Muscle of arm (tissue), 12 donors: ENCODE results near the gene STX12. TPM values are rescaled to one million over a fixed set of nuclear protein-coding genes. Genes with fewer than 3 reads are reported as not detected.
A peak's percentile ranks its signal among the peaks of the same experiment; 100 is the strongest.
"Not testable (repeated sequence)": the region's sequence is repeated elsewhere in the genome, so short reads cannot be mapped to it uniquely, and the experiment has no call there.

Experiments
- DNase-seq: peaks from one replicate; pipeline ENCODE4 v3.0.0-alpha.2; 2013
- polyA plus RNA-seq, 12 donors: library from polyadenylated mRNA; unstranded; fragments of 120-200 nt; gene quantifications; one replicate each; pipeline ENCODE4 v1.2.1, GENCODE V29; 2013; ENCODE audit not compliant: insufficient read length in 12 of 12

Gene STX12
- polyA plus RNA-seq, 12 donors = 24.1 to 51.0 (median 35.7) TPM; not detected in 1

GRCh38 chr1:27821761-27822315, 48.8 kb downstream of the STX12 start:
- DNase-seq = no peak

DNA sequence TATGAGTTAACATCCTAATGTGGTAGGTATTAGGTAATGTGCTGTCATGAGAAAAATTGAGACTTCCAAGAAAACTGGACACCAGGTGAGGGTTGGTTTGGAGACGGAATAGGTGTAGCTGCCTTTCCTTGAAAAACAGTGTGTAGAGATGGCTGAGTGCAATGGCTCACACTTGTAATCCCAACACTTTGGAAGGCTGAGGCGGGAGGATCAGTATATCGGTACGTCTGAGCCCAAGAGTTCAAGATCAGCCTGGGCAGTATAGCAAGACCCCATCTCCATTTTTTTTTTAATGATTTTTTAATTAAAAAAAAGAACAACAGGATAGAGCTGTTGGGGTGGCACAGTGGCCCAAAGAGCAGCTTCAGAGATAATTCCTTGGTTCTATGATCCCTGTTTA, 50.8 kb downstream of the STX12 start:
- DNase-seq = no peak

DNA sequence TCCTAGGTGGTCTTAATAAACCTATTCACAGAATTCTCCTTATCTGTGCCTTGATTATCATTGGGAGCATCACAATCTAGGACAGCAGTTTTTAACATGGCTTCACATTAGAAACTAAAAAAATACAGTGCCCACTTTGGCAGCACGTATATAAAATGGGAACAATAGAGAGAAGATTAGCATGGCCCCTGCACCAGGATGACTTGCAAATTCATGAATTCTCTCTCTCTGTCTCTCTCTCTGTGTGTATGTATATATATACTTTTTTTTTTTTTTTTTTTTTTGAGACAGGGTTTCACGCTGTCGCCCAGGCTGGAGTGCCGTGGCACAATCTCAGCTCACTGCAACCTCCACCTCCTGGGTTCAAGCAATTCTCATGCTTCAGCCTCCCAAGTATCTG, 51.4 kb downstream of the STX12 start:
- DNase-seq = no peak

DNA sequence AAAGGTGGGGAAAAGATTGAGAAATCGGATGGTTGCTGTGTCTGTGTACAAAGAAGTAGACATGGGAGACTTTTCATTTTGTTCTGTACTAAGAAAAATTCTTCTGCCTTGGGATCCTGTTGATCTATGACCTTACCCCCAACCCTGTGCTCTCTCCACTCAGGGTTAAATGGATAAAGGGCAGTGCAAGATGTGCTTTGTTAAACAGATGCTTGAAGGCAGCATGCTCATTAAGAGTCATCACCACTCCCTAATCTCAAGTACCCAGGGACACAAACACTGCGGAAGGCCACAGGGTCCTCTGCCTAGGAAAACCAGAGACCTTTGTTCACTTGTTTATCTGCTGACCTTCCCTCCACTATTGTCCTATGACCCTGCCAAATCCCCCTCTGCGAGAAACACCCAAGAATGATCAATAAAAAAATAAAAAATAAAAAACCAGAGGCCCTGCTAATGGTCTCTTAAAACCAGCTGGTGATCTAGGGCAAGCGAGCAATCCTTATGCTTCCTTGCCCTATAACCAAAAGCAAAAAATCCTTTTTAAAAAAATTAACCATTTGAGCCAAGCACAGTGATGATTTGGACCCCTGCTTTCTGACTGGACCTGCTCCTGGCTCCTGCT, 56.4 kb downstream of the STX12 start:
- DNase-seq = not testable (repeated sequence)

DNA sequence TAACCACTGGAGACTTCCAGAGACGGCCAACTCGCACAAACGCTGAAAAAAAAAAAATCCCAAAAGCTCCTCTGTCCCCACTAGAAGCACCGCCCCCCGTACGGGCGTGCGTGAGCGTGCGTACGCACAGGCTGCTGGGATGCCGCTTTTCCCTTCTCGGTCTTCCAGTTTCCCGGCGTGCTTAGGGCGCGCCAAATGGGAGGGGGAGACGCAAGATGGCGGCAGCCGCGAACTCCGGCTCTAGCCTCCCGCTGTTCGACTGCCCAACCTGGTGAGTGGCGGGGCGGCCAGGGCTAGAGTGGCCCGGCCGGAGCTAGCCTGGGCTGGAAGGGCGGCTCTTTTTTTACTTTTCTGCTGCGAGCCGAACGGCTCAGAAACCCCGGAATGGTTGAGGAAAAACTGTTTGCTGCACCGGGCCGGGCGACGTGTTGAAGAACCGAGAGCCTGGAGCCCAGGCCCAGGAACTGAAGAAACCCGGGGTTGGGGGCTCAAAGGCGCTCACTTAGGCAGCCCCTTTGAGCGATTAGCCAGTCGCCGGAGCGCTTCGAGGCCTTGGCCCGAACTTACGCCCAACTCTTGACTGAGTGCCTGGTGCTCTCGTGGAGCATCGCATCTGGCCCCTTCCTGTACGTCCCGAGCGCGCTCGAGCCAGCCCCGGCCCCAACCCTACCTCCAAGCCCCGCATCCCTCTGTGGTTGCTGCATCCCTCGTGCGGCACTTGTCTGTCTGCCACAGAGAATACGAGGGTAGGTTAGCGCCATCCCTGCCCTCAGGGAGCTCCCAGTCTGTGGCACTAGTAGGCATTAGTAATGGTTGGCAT, 57.8 kb downstream of the STX12 start, which contains the start of gene PPP1R8:
Gene PPP1R8 (plus strand): TSS at position 162 of the 820 bp plus-strand sequence. CDS start 54 bp downstream, at position 216.
- DNase-seq = peak; percentile 97

DNA sequence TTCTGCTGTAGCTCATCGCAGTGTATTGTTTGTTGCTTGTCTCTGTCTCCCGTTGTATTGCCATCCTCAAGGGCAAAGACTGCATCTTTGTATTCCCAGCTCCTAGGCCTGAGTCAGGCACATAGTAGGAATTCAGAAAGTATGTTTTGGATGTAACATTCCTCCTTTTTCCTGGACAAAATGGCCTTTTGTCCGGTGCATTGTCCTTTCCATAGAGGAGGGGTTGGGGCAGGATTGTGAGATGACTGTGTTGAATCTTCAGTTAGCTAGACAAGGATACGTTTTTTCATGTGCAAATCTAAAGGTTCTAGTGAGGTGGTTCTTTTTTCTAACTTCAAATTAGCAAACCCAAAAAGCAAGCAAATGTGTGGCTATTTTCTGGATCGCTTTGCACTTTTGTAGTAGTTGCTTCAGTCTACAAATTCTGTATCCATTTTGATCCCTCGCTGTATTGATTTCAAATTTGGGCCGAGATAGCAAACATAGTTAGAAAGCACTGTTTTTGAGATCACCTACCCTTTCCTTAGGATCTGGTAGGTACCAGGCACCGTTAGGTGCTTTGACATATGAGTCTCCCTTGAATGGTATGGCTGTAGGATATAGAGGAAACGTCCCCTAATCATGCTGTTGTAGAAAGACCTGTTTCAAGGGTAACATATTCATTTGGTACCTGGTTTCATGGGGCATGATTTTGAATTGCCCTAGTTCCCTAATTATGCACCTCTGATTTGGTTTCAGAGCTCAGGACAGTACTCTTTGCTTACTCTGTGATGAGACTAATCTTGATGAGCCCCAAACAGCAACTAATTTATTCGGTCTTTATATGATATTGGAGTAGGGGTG, 58.8 kb downstream of the STX12 start:
- no peak for DNase-seq

DNA sequence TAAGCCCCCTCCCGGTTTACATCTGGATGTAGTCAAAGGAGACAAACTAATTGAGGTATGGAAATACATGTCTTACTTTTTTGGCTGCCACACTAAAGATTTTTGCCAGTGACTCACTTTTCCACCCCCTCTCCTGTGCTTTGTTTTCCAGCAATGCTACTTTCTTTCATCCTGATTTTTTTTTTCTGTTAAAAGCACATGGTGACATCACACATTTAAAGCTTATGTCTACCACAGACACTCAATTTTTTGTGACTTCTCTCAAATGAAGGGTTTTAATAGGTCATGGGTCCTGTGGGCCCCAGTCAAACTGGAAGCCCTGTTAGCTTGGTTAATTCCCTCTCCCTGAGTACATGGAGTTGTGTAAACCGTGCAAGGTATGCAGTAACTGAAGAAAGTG, 59.7 kb downstream of the STX12 start:
- DNase-seq = no peak

GRCh38 chr1:27833470-27833869, 60.5 kb downstream of the STX12 start:
- no peak for DNase-seq

DNA sequence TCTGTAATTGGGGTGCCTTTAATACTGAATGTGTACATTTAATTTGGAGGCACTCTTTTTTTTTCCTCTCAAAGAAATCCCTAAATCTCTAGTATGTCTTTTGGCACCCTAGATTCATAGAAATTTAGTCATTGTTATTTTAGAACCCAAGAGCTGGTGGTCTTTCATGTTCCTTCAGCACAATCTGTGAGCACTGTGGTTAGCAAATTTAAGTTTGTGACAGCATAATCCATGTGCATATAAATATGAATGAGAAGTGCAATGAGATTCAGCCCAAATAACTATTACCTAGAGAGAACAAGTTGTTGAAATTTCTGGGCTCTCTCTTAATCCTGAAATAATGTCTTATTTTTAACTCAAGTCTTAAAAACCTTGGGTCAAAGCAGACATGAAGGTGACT, 62.0 kb downstream of the STX12 start:
- no peak for DNase-seq

DNA sequence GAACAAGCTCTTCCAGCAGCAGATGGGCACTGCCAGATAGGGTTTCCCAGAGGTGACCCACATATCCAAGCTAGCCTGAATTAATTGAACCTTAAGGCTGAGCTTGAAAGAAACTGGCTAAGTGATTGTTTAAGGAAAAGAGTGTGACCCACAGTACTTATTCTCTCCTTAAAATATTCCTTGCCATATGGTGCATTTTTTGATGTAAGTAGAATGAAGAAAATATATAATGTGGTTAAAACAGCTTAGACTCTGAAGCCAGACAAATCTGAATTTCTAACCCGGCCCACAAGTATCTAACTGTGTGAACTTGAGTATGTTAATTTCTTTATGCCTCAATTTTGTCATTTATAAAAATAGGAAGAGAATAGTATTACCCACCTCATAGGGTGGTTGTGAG, 62.5 kb downstream of the STX12 start:
- no peak for DNase-seq

DNA sequence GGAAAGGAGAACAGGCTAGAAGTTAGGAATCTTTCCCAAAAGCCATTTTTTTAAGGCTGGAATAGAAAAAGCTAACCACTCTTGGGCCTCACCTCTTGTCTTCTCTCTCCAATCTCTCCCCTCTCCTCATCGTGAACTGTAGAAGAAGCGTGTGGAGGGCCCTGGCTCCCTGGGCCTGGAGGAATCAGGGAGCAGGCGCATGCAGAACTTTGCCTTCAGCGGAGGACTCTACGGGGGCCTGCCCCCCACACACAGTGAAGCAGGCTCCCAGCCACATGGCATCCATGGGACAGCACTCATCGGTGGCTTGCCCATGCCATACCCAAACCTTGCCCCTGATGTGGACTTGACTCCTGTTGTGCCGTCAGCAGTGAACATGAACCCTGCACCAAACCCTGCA, 76.9 kb downstream of the STX12 start:
- no peak for DNase-seq

DNA sequence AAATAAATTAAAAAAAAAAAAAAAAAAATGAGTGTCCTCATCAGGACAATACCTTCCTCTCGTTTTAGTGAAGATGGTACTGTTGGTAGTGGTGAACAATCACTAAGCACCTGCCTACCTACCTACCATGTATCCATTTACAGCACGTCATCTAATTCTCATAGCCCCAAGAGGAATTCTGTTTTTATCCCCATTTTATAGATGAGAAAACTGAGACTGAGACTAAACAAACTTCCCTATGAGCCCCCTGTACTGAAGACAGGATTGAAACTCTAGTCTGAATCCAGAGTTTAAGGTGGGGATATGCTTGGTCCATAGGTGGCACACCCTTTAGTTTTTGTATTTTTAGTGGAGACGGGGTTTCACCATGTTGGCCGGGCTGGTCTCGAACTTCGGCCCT, 82.1 kb downstream of the STX12 start:
- no peak for DNase-seq

DNA sequence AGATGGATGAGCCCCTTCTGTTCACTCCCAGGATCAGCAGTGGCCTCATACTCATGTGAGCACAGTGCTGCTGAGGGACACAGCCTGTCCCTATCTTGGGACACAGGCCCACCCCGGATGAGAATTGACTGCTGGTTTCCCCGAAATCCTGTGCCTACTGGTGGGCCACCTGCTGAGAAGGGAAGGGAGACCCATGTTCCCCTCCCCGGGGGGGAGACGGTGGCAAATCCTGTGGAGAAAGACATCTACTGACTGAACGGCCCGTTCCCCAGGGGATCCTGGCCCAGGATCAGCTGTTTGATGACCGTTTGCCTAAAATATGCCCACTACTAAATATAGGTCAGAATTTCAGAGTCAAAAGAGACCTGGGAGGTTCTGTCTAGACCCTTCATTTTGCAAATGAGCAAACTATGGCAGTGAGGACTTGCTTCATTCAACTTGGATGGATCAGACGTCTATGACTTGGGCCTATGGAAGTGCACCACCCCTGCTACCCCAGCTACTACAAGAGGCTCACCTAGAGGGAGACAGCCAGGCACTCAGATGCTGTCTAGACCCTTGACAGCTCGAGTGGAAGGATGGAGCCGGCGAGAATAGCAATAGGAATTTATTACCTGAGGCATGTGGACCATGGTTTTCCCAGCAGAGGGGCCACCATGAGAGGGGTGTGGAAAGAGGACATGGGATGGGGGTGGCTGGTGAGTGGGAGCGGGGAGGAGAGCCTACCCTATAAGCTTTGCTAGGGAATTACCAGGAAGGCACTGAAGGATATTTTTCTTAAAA, 83.7 kb downstream of the STX12 start:
- no peak for DNase-seq

DNA sequence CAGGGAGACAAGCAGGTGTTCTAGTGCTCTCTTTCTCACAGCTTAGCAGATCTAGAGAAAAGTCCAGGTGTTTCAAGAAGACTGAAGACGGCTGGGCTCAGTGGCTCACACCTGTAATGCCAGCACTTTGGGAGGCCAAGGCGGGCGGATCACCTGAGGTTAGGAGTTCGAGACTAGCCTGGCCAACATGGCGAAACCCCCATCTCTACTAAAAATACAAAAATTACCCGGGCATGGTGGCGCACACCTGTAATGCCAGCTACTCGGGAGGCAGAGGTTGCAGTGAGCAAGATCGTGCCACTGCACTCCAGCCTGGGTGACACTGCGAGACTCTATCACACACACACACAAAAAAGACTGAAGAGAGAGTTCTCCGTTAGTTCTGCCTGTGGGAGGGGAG, 84.5 kb downstream of the STX12 start:
- not testable (repeated sequence) for DNase-seq

DNA sequence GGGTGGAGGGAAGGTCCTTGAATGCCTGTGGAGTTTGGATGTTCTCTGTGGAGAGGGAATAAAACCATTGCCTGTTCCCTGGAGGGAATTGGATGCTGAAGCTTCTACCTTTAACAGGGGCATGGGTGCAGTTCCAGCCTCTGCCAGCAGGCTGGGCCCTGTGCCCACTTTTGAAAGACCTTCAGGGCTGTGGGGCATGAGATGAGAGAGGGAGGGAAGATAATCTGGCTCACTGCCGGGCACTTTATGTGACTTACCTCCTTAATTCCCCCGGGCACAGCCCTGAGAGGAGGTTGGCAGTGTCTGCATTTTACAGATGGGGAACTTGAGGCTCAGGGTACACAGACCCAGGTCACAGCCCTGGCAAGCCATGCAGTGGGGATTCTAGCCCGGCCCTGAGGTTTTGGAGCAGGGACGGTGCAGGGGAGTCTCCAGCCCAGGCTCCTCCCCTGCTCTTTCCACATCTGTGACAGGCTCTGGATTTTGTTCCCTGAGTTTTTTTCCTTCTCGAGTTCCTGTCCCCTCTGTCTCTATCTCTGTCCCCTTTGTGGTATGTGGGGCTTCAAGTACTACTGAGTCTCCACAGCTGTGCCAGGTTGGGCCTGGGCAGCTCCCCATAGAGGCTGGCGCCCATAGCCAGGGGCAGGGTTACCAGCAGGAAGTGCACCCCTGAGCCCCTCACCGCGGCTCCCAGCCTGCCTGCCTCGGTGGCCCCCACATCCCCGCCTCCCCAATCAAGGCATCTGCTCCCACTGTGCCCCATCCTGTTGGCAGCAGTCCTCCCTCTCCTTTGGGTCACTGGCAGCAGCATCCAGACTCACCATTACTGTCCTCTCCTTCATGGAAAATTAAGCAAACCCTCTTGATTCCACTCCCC, 85.3 kb downstream of the STX12 start:
- DNase-seq = peak; percentile 67

DNA sequence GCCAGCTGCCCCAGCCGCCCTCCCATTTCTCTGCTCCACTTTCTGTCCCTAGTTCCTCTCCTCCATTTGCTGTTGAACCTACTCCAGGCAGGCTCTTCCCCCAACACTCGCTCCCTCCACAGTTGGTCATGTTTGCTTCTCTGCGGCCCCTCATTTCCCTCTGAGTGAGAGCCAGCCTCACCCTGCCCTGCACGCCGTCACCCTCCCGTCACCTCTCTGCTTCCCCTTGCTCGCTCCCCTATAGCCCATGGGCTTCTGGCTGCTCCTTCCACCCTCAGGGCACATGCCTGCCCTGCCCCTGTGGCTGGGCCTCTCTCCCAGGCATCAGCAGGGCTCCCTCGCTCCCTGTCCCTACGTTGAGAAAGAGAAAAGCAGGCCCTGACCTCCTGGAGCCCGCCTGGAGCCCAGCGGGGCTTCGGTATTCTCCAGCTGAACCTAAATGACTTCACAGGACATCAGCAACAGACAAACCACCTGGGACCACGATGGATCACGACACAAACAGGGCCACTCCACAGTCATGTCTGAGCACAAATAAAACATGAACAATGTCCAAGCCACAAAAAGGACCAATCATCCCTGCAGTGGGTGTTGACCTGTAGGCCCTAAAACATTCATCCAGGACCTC, 86.0 kb downstream of the STX12 start:
- no peak for DNase-seq

DNA sequence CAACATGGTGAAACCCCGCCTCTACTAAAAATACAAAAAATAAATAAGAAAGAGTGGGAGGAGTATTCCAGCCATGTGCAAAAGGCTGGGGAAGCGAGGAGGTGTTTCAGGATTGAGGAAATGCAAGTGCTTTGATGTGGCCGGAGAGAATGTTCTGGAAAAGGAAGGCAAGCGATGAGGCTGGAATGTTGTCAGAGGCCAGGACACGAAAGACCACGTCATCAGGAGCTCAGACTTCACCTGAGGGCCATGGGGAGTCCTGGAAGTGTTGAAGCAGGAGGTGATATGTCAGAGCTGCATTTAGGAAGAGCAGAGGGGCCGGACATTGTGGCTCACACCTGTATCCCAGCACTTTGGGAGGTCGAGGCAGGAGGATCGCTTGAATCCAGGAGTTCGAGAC, 88.4 kb downstream of the STX12 start:
- no peak for DNase-seq

GRCh38 chr1:27862004-27862403, 89.0 kb downstream of the STX12 start:
- no peak for DNase-seq

DNA sequence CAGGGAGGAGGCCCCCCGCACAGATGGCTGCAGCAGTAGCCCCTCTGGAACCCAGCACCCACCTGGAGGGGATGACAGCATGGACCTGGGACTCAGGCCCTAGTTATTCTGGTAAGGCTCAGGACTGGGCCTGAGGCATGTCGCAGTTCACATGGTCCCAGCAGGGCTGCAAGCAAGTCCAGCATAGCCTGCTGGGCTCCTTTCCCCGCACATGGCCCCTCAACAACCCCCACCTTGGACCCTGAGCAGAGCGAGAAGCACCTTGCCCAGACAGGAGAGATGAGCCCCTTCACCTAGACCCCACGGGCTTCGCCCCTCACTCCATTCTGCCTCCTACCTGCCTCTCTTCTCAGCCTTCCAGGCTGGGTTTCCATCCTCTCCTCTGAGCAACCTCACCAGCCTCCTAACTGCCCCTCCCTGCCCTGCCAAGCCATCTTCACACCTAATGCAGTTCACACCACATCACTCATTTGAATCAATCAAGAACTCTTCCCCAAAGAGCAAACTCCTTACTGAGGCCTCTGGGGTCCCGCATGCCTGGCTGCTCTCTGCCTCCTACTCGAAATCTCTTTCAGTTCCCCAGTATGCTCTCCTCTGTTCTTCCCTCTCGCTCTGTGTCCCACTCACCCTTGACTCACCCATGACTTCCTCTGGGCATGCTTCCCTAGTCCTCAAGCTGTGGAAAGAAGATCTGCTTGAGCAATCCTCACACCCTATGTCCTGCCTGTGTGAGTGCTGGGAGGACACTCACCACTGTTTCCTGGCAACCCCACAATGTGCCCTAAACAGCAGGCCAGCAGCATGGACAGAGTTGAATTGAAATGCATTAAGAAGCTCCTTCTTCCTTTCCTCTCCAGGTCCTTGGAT, 89.9 kb downstream of the STX12 start:
- peak; percentile 53 for DNase-seq
